IMR-90 (cell line): ENCODE results near the gene MDM1. TPM values are rescaled to one million over a fixed set of nuclear protein-coding genes. Genes with fewer than 3 reads are reported as not detected.

ENCODE experiments used
- ATAC-seq: fragments of 200-7000 bp; cut with Tn5 transposase; 2 replicates; pipeline ENCODE4 v1.9.1; 2020; ENCODE audit warnings: low read depth, mild to moderate bottlenecking, moderate library complexity
- BruUV-seq: library from RNA; stranded (reverse); fragments of 400-500 nt; replicated peaks from 2 replicates; lab custom pipeline; 2021; lab: Mats Ljungman, UMichigan
- CTCF ChIA-PET: fragments of 300-600 bp; formaldehyde crosslinking; extraction: SDS; loops from one replicate; lab custom pipeline; 2021; ENCODE audit warnings: antibody characterized with exemption; lab: Yijun Ruan, JAX
- POLR2A ChIA-PET: fragments of 300-600 bp; sonication (Branson Sonifier 250); formaldehyde crosslinking; loops from one replicate; lab custom pipeline; 2022; ENCODE audit warnings: antibody characterized with exemption; ENCODE audit not compliant: unreplicated experiment; lab: Charles Lee
- DNase-seq: peaks from one replicate; pipeline ENCODE4 v3.0.0; 2013
- H2AFZ ChIP-seq: replicated peaks from 2 replicates; pipeline ENCODE3; 2013; ENCODE audit warnings: low read length, mild to moderate bottlenecking; ENCODE audit not compliant: poor library complexity
- H2AK5ac ChIP-seq: 2 replicates; pipeline ENCODE4 v1.6.1; 2013; ENCODE audit warnings: low read depth, low read length, inconsistent platforms
- H2AK9ac ChIP-seq: replicated peaks from 2 replicates; pipeline ENCODE3; 2013; ENCODE audit warnings: mild to moderate bottlenecking, low read depth, low read length, moderate library complexity; ENCODE audit not compliant: poor library complexity
- H2BK120ac ChIP-seq: 2 replicates; pipeline ENCODE4 v1.6.1; 2013; ENCODE audit warnings: low read depth, low read length, inconsistent platforms
- H2BK15ac ChIP-seq: 3 replicates; pipeline ENCODE4 v1.6.1; 2013; ENCODE audit warnings: low read depth, low read length, inconsistent platforms
- H2BK20ac ChIP-seq: 2 replicates; pipeline ENCODE4 v1.6.1; 2013; ENCODE audit warnings: low read depth, mild to moderate bottlenecking, inconsistent platforms, low read length, moderate library complexity
- H2BK5ac ChIP-seq: 2 replicates; pipeline ENCODE4 v1.6.1; 2013; ENCODE audit warnings: mild to moderate bottlenecking, low read depth, low read length, inconsistent platforms; ENCODE audit not compliant: poor library complexity, severe bottlenecking
- H3K14ac ChIP-seq: replicated peaks from 2 replicates; pipeline ENCODE4 v1.6.1; 2013; ENCODE audit warnings: low read depth, low read length, inconsistent platforms
- H3K18ac ChIP-seq: 2 replicates; pipeline ENCODE4 v1.6.1; 2013; ENCODE audit warnings: low read depth, low read length, control low read depth
- H3K23ac ChIP-seq: 2 replicates; pipeline ENCODE4 v1.6.1; 2013; ENCODE audit warnings: low read depth, low read length, inconsistent platforms
- H3K27ac ChIP-seq: 2 replicates; pipeline ENCODE4 v1.5.1; 2013; ENCODE audit warnings: mild to moderate bottlenecking, control low read depth, low read length; ENCODE audit not compliant: insufficient read depth
- H3K27me3 ChIP-seq: 2 replicates; pipeline ENCODE4 v1.6.1; 2013; ENCODE audit warnings: low read length; ENCODE audit not compliant: control insufficient read depth, insufficient read depth
- H3K36me3 ChIP-seq: 2 replicates; pipeline ENCODE4 v1.6.1; 2013; ENCODE audit warnings: low read length, mixed read lengths; ENCODE audit not compliant: control insufficient read depth, insufficient read depth
- H3K4ac ChIP-seq: 2 replicates; pipeline ENCODE4 v1.6.1; 2013; ENCODE audit warnings: low read depth, low read length, inconsistent platforms
- H3K4me1 ChIP-seq: 2 replicates; pipeline ENCODE4 v1.6.1; 2013; ENCODE audit warnings: low read length, mixed read lengths; ENCODE audit not compliant: control insufficient read depth, insufficient read depth
- H3K4me2 ChIP-seq: 2 replicates; pipeline ENCODE4 v1.6.1; 2013; ENCODE audit warnings: low read depth, mild to moderate bottlenecking, control low read depth, low read length, moderate library complexity
- H3K4me3 ChIP-seq: 2 replicates; pipeline ENCODE4 v1.5.1; 2013; ENCODE audit warnings: low read depth, mild to moderate bottlenecking, control low read depth, low read length, moderate library complexity; ENCODE audit not compliant: insufficient read depth
- H3K56ac ChIP-seq: 2 replicates; pipeline ENCODE4 v1.6.1; 2013; ENCODE audit warnings: low read length, inconsistent platforms; ENCODE audit not compliant: insufficient read depth; ENCODE audit errors: extremely low read depth
- H3K79me1 ChIP-seq, 2 experiments: 2 replicates each; pipeline ENCODE4 v1.6.1; 2013; ENCODE audit warnings: low read length in 2 of 2, inconsistent platforms in 1 of 2, low read depth in 1 of 2
- H3K9ac ChIP-seq: 2 replicates; pipeline ENCODE4 v1.6.1; 2013; ENCODE audit warnings: low read depth, low read length, control low read depth
- H3K9me1 ChIP-seq: 2 replicates; pipeline ENCODE4 v1.6.1; 2013; ENCODE audit warnings: low read length, inconsistent platforms; ENCODE audit not compliant: insufficient read depth
- H3K9me3 ChIP-seq: 2 replicates; pipeline ENCODE4 v1.6.1; 2013; ENCODE audit warnings: low read length; ENCODE audit not compliant: control insufficient read depth, insufficient read depth
- H4K20me1 ChIP-seq: 2 replicates; pipeline ENCODE4 v1.6.1; 2013; ENCODE audit warnings: low read length, inconsistent platforms; ENCODE audit not compliant: insufficient read depth
- H4K5ac ChIP-seq: 2 replicates; pipeline ENCODE4 v1.6.1; 2013; ENCODE audit warnings: mild to moderate bottlenecking, low read depth, low read length, control low read depth
- H4K8ac ChIP-seq, 2 experiments: 2 replicates each; pipeline ENCODE4 v1.6.1; 2013; ENCODE audit warnings: low read depth in 2 of 2, low read length in 2 of 2, control low read depth in 1 of 2, inconsistent platforms in 1 of 2
- H4K91ac ChIP-seq: 2 replicates; pipeline ENCODE4 v1.6.1; 2013; ENCODE audit warnings: low read depth, low read length, inconsistent platforms; ENCODE audit not compliant: insufficient read depth
- CEBPB ChIP-seq: IDR thresholded peaks from 2 replicates; pipeline ENCODE4 v1.6.1; 2012; ENCODE audit warnings: low read depth, low read length, improper control_type of control experiment
- MAZ ChIP-seq: IDR thresholded peaks from 2 replicates; pipeline ENCODE4 v1.6.1; 2012; ENCODE audit warnings: low read depth, mild to moderate bottlenecking, low read length, improper control_type of control experiment, moderate library complexity, borderline replicate concordance
- RAD21 ChIP-seq: IDR thresholded peaks from 2 replicates; pipeline ENCODE4 v1.6.1; 2012; ENCODE audit warnings: low read length, improper control_type of control experiment
- WGBS, 2 experiments: methylation state at CpG; one replicate each; pipeline versions ENCODE4 v1.1.5 to v1.1.7; 2013; ENCODE audit warnings: missing lambda C conversion rate in 2 of 2; ENCODE audit not compliant: insufficient read length in 1 of 2; ENCODE audit errors: extremely low coverage in 2 of 2; 5-methylcytosine and 5-hydroxymethylcytosine counted together
- dilution Hi-C: fragments of 300-500 bp; cut with HindIII; formaldehyde crosslinking; loops from one replicate; pipeline ENCODE4 v1.14.3; 2018; ENCODE audit warnings: low sequenced_read_pairs; ENCODE audit not compliant: unreplicated experiment
- in situ Hi-C: fragments of 300-500 bp; cut with MboI; formaldehyde crosslinking; loops from 3 replicates; pipeline ENCODE4 v1.14.3; 2019; ENCODE audit warnings: low sequenced_read_pairs, inconsistent platforms, mixed read lengths
- intact Hi-C: fragments of 100-400 bp; cut with micrococcal nuclease; formaldehyde crosslinking; loops from 2 replicates; pipeline ENCODE4 v1.10.0; 2022
- polyA plus RNA-seq, 3 experiments: library from polyadenylated mRNA; depleted of rRNA; stranded (reverse); fragments of >200 nt; gene quantifications; 2 replicates each; pipeline ENCODE4 v1.2.3, GENCODE V29; 2012; ENCODE audit warnings: low replicate concordance in 1 of 3
- total RNA-seq: library from RNA; depleted of rRNA; stranded (reverse); fragments of >200 nt; gene quantifications from 2 replicates; pipeline ENCODE4 v1.2.3, GENCODE V29; 2012

The MDM1 gene
- total and polyA plus RNA-seq, 2 of the 4 experiments (the other 2 are of a cell fraction), result 5.6 to 5.7 TPM

GRCh38 chr12:68267892-68268396 is 64.2 kb downstream of the MDM1 start:
- CTCF ChIA-PET, result no interaction called here
- POLR2A ChIA-PET, result no interaction called here
- Histone ChIP-seq H3K9me1 (no peaks in the 10 kb centered on the region), H3K36me3 (no peaks in the 10 kb centered on the region), H3K79me1 (no peaks in the 10 kb centered on the region), H3K27ac (peak overlapping the region; percentile 93; the same call in 1 of the 2 replicates), H4K91ac (peak overlapping the region; percentile 89; the same call in 1 of the 2 replicates), H3K23ac (peak overlapping the region; percentile 40; the same call in 1 of the 2 replicates), H2AK9ac (peak overlapping the region; percentile 67), H3K56ac (no peak overlapping the region), H2AFZ (no peak overlapping the region), H4K8ac (peak overlapping the region; percentile 76 to 81; a peak in 3 of 4 replicates), H3K4me3 (no peak overlapping the region), H3K14ac (0 out of 2 replicates have a peak overlapping the region, but pooled peaks have one; percentile 14), H3K4ac (peak overlapping the region; percentile 46; the same call in 1 of the 2 replicates), H3K4me1 (peaks cover 12% of the 10 kb centered on the region), H3K18ac (no peak overlapping the region; the same call in 1 of the 2 replicates), H3K27me3 (no peaks in the 10 kb centered on the region), H3K9ac (no peak overlapping the region), H2BK5ac (peak overlapping the region; percentile 11), H4K20me1 (no peaks in the 10 kb centered on the region), H3K9me3 (no peaks in the 10 kb centered on the region), H4K5ac (peak overlapping the region; percentile 83; the same call in 1 of the 2 replicates), H3K4me2 (no peak overlapping the region), H2BK120ac (peak overlapping the region; percentile 88), H2BK15ac (peak overlapping the region; percentile 28; the same call in 1 of the 3 replicates), H2AK5ac (no peak overlapping the region), H2BK20ac (peak overlapping the region; percentile 69; the same call in 1 of the 2 replicates)
- ATAC-seq (peak; percentile 55), DNase-seq (peak; percentile 88)
- in situ Hi-C loops (no loop called here), dilution Hi-C loops (no loop called here), intact Hi-C loops (no loop called here)
- 90% methylated on average over 4 of the region's 6 CpGs; no CpG with 5 or more reads in 1 of the 2 experiments for WGBS, 2 experiments
- TF ChIP-seq CEBPB (peak; percentile 86), RAD21 (no peak), MAZ (no peak)
- BruUV-seq, result no TSS peak
